ENCODE data around the gene TMC7. TPM values are rescaled to one million over a fixed set of nuclear protein-coding genes. Genes with fewer than 3 reads are reported as not detected.

Gene TMC7
- total and polyA plus RNA-seq, 2 donors (not counting 1 experiment from before 2014, with no cell fraction given): 0.18 to 1.5 TPM

- Histone ChIP-seq H3K4me2 (ENCODE audit: extremely low read depth, insufficient read depth, low read length) (no peak overlapping the region), H4K20me1 (ENCODE audit: control insufficient read depth, extremely low read depth, insufficient read depth, low read length) (no peaks in the 10 kb centered on the region), H3K79me2 (ENCODE audit: control insufficient read depth, insufficient read depth, low read length) (no peaks in the 10 kb centered on the region), H3K4me3 (replicated peaks in 1 of 4; ENCODE audit: control extremely low read depth in 1 of 4, insufficient read depth in 1 of 4, low read depth in 3 of 4, low read length in 4 of 4) (no peak overlapping the region), H2AFZ (ENCODE audit: low read length) (no peak overlapping the region), H3K27ac (ENCODE audit: insufficient read depth, low read length) (no peak overlapping the region), H3K9me3 (ENCODE audit: control insufficient read depth, insufficient read depth, low read depth, low read length) (no peaks in the 10 kb centered on the region), H3K4me1 (ENCODE audit: control insufficient read depth, extremely low read depth, insufficient read depth, low read length) (peaks cover 2% of the 10 kb centered on the region), H3K9ac (ENCODE audit: insufficient read depth, low read length) (no peak overlapping the region), H3K27me3 (ENCODE audit: control insufficient read depth, insufficient read depth, low read length) (no peaks in the 10 kb centered on the region), H3K36me3 (ENCODE audit: control insufficient read depth, insufficient read depth, low read length) (no peaks in the 10 kb centered on the region)
- no peak for DNase-seq (ENCODE audit: low read depth in 2 of 2)
- TF ChIP-seq, protein P1, sequence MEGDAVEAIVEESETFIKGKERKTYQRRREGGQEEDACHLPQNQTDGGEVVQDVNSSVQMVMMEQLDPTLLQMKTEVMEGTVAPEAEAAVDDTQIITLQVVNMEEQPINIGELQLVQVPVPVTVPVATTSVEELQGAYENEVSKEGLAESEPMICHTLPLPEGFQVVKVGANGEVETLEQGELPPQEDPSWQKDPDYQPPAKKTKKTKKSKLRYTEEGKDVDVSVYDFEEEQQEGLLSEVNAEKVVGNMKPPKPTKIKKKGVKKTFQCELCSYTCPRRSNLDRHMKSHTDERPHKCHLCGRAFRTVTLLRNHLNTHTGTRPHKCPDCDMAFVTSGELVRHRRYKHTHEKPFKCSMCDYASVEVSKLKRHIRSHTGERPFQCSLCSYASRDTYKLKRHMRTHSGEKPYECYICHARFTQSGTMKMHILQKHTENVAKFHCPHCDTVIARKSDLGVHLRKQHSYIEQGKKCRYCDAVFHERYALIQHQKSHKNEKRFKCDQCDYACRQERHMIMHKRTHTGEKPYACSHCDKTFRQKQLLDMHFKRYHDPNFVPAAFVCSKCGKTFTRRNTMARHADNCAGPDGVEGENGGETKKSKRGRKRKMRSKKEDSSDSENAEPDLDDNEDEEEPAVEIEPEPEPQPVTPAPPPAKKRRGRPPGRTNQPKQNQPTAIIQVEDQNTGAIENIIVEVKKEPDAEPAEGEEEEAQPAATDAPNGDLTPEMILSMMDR (conservative IDR thresholded peaks at IDR 0.05 in 1 of 2, IDR thresholded peaks at IDR 0.05 in 1 of 2; ENCODE audit: low read depth in 1 of 2, low read length in 2 of 2): no peak
- TF ChIP-seq EZH2 (IDR thresholded peaks at IDR 0.05; ENCODE audit: low read length, missing control alignments): no peak
Measured at GRCh38 chr16:18999045-18999393, 15.3 kb downstream of the TMC7 start.

- no peak for TF ChIP-seq EZH2 (IDR thresholded peaks at IDR 0.05; ENCODE audit: low read length, missing control alignments)
- Histone ChIP-seq H3K4me2 (ENCODE audit: extremely low read depth, insufficient read depth, low read length) (no peak overlapping the region), H3K79me2 (ENCODE audit: control insufficient read depth, insufficient read depth, low read length) (no peaks in the 10 kb centered on the region), H4K20me1 (ENCODE audit: control insufficient read depth, extremely low read depth, insufficient read depth, low read length) (no peaks in the 10 kb centered on the region), H3K4me1 (ENCODE audit: control insufficient read depth, extremely low read depth, insufficient read depth, low read length) (peaks cover 2% of the 10 kb centered on the region), H3K4me3 (replicated peaks in 1 of 4; ENCODE audit: control extremely low read depth in 1 of 4, insufficient read depth in 1 of 4, low read depth in 3 of 4, low read length in 4 of 4) (no peak overlapping the region), H3K27ac (ENCODE audit: insufficient read depth, low read length) (no peak overlapping the region), H3K36me3 (ENCODE audit: control insufficient read depth, insufficient read depth, low read length) (no peaks in the 10 kb centered on the region), H2AFZ (ENCODE audit: low read length) (no peak overlapping the region), H3K9me3 (ENCODE audit: control insufficient read depth, insufficient read depth, low read depth, low read length) (no peaks in the 10 kb centered on the region), H3K9ac (ENCODE audit: insufficient read depth, low read length) (no peak overlapping the region), H3K27me3 (ENCODE audit: control insufficient read depth, insufficient read depth, low read length) (no peaks in the 10 kb centered on the region)
- DNase-seq (ENCODE audit: low read depth in 2 of 2): peak; percentile 68 to 82
Measured at GRCh38 chr16:19001788-19002187, 18.1 kb downstream of the TMC7 start.

GRCh38 chr16:19003935-19004334, 20.2 kb downstream of the TMC7 start:
- H3K9ac ChIP-seq (ENCODE audit: insufficient read depth, low read length): no peak overlapping the region
- no peak overlapping the region for H3K4me2 ChIP-seq (ENCODE audit: extremely low read depth, insufficient read depth, low read length)
- H3K79me2 ChIP-seq (ENCODE audit: control insufficient read depth, insufficient read depth, low read length): no peaks in the 10 kb centered on the region
- no peaks in the 10 kb centered on the region for H4K20me1 ChIP-seq (ENCODE audit: control insufficient read depth, extremely low read depth, insufficient read depth, low read length)
- DNase-seq (ENCODE audit: low read depth in 2 of 2): no peak
- TF ChIP-seq, protein P1 (conservative IDR thresholded peaks at IDR 0.05 in 1 of 2, IDR thresholded peaks at IDR 0.05 in 1 of 2; ENCODE audit: low read depth in 1 of 2, low read length in 2 of 2): no peak
- TF ChIP-seq EZH2 (IDR thresholded peaks at IDR 0.05; ENCODE audit: low read length, missing control alignments): no peak
- no peak overlapping the region for H3K27ac ChIP-seq (ENCODE audit: insufficient read depth, low read length)
- no peak overlapping the region for H3K4me3 ChIP-seq (replicated peaks in 1 of 4; ENCODE audit: control extremely low read depth in 1 of 4, insufficient read depth in 1 of 4, low read depth in 3 of 4, low read length in 4 of 4)
- no peaks in the 10 kb centered on the region for H3K9me3 ChIP-seq (ENCODE audit: control insufficient read depth, insufficient read depth, low read depth, low read length)
- H2AFZ ChIP-seq (ENCODE audit: low read length): no peak overlapping the region
- peaks cover 4% of the 10 kb centered on the region for H3K4me1 ChIP-seq (ENCODE audit: control insufficient read depth, extremely low read depth, insufficient read depth, low read length)
- no peaks in the 10 kb centered on the region for H3K36me3 ChIP-seq (ENCODE audit: control insufficient read depth, insufficient read depth, low read length)
- H3K27me3 ChIP-seq (ENCODE audit: control insufficient read depth, insufficient read depth, low read length): no peaks in the 10 kb centered on the region
